Subcutaneous abdominal adipose tissue (tissue), 5 donors: ENCODE results near the gene XYLT1.
A peak's percentile ranks its signal among the peaks of the same experiment; 100 is the strongest.

Experiments
- H3K27ac ChIP-seq: one replicate; pipeline ENCODE4 v1.7.0; 2013; ENCODE audit warnings: low read depth, mild to moderate bottlenecking, inconsistent platforms, low read length, moderate library complexity
- H3K27me3 ChIP-seq, 5 donors: one replicate each; pipeline ENCODE4 v1.7.0; 2013; ENCODE audit warnings: low read length in 5 of 5, inconsistent platforms in 1 of 5; ENCODE audit not compliant: control insufficient read depth in 5 of 5, insufficient read depth in 4 of 5
- H3K36me3 ChIP-seq, 5 donors: one replicate each; pipeline ENCODE4 v1.7.0; 2013; ENCODE audit warnings: low read length in 5 of 5; ENCODE audit not compliant: control insufficient read depth in 5 of 5, insufficient read depth in 5 of 5
- H3K4me1 ChIP-seq, 5 donors: one replicate each; pipeline ENCODE4 v1.7.0; 2013; ENCODE audit warnings: low read length in 5 of 5, mild to moderate bottlenecking in 3 of 5, moderate library complexity in 1 of 5; ENCODE audit not compliant: control insufficient read depth in 5 of 5, insufficient read depth in 5 of 5
- H3K4me3 ChIP-seq, 5 donors: one replicate each; pipeline ENCODE4 v1.7.0; 2013; ENCODE audit warnings: low read length in 5 of 5, low read depth in 1 of 5
- H3K9ac ChIP-seq, 5 donors: one replicate each; pipeline ENCODE4 v1.7.0; 2013; ENCODE audit warnings: low read length in 5 of 5, mild to moderate bottlenecking in 4 of 5, moderate library complexity in 3 of 5
- H3K9me3 ChIP-seq, 5 donors: one replicate each; pipeline ENCODE4 v1.7.0; 2013; ENCODE audit warnings: low read length in 5 of 5; ENCODE audit not compliant: control insufficient read depth in 5 of 5
- donor health status: healthy.
- donor health status: healthy.
- donor health status: healthy.
- donor health status: healthy.
- donor health status: healthy.

The XYLT1 gene

GRCh38 chr16:17291289-17291688 lies 179.5 kb downstream of the XYLT1 start:
- H3K9me3 ChIP-seq, result peaks cover 0 to 5% (median 4%) of the 10 kb centered on the region in 5 donors
- no peak overlapping the region for H3K27ac ChIP-seq
- no peak overlapping the region for H3K9ac ChIP-seq
- H3K36me3 ChIP-seq, result no peaks in the 10 kb centered on the region
- H3K27me3 ChIP-seq, result no peaks in the 10 kb centered on the region
- H3K4me1 ChIP-seq, result peaks cover 4 to 36% (median 27%) of the 10 kb centered on the region in 5 donors
- no peak overlapping the region for H3K4me3 ChIP-seq

DNA sequence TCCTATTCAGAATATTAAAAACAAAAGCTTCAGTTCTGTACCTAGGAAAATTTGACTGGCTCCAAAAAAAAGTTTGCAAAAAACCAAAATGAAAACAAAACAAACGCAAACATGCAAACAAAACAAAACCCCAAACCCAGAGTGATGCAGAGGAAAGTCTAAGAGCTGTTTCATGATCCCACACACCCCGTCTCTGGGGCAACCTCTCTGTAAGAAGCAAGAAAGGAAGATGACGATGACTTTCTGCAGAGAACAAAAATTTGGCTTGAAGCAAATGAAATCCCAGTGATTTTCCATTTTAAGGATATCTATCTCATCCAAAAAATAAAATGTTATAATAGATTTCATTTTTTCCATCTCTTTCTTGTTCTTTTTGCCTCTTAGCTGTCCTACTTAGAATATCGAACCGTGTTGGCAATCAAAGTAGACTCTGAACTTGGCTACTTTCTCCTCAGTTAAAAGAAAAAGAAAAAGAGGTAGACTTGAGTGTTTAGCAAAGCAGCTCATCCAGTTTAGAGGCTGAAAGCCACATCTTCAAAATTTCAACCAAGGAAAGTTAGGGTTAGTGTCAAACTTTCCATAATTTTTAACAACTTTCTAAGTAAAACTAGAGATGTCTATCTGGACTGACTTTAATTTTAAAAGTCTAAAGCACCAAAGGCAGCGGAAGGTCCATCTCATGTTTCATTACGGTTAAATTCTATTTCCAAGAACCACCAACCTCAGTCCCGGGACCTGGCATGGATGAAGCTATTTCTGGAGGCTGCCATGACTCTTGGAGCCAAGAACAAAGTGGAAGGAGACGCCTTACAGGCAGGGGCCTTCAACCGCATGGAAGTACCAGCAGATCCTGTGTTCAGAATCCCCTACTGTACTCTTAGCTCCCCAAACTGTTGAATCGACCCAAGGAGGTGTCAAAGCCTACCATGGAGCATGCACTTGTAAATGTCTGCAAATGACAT lies 180.8 kb downstream of the XYLT1 start:
- Histone ChIP-seq H3K36me3 (no peaks in the 10 kb centered on the region), H3K9ac (no peak overlapping the region), H3K4me1 (peaks cover 4 to 34% (median 18%) of the 10 kb centered on the region in 5 donors), H3K27me3 (no peaks in the 10 kb centered on the region), H3K4me3 (no peak overlapping the region), H3K27ac (no peak overlapping the region), H3K9me3 (peaks cover 0 to 5% (median 4%) of the 10 kb centered on the region in 5 donors)

DNA sequence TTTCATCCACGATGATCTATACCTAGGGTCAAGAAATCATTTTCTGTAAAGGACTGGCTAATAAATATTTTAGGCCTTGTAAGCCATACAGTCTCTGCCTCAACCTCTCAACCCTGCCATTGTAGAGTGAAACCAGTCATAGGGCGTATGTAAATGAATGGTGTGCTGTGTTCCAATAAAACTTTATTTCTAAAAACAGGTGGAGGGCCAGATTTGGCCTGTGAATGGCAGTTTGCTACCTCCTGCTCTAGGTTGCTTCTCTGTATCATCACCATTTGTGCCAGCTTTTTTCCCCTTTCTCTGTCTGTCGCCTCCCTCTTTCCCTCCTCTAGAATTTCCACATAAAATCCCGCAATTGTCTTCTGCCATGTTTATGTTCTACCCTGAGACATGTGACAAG lies 181.7 kb downstream of the XYLT1 start:
- H3K9ac ChIP-seq, result no peak overlapping the region
- peaks cover 0 to 5% (median 4%) of the 10 kb centered on the region in 5 donors for H3K9me3 ChIP-seq
- no peaks in the 10 kb centered on the region for H3K27me3 ChIP-seq
- H3K27ac ChIP-seq, result no peak overlapping the region
- peaks cover 4 to 34% (median 18%) of the 10 kb centered on the region in 5 donors for H3K4me1 ChIP-seq
- no peaks in the 10 kb centered on the region for H3K36me3 ChIP-seq
- no peak overlapping the region for H3K4me3 ChIP-seq

DNA sequence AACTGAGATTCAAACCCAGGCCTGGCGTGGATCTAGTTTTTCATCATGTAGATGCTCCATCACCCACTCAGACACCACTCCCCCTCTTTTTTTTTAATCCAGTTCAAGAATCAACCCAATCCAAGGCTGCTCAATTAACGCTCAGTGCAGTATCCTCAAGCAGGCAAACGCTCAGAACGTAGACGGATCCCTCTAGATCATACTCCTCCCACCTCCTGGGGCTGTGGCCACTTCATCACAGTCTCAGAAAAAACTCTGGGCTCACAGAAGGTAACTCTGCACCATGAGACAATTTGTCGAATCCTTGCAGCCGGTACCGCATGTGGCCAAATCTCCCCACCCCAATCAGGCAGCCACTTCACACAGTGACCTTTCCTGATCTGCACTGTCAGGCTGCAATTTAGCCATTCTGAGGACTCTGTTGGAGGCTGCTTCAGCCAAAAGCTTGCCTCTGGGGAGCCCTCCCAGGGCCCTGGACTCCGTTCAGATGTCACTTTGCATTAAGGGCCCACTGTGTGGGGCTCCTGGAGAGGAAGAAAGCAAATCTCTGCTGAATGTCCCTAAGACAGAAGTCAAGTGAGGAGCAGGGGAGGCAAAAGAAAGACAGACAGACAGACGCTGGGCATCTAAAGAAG lies 183.5 kb downstream of the XYLT1 start:
- Histone ChIP-seq H3K36me3 (no peaks in the 10 kb centered on the region), H3K4me3 (peak overlapping the region in 1 of 5 donors; percentile 16), H3K4me1 (peaks cover 2 to 29% (median 15%) of the 10 kb centered on the region in 5 donors), H3K27me3 (no peaks in the 10 kb centered on the region), H3K27ac (no peak overlapping the region), H3K9ac (no peak overlapping the region), H3K9me3 (peaks cover 0 to 5% (median 4%) of the 10 kb centered on the region in 5 donors)

DNA sequence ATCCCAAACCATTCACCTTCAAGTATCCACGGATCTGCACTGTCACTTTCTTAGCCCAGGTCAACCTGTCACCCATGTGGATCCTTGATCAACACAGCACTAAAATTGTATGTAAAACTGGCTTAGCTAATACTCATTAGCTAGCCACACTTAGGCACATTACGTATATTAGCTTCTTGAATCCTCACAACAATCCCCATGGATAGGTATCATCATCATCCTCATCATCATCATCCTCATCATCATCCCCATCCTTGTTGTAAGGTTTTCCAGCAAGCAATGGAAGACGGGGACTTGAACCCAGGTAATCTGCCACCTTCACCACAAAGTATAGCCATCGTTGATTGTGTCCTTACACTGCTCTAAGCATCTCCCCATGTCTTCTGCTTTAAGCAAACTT lies 184.3 kb downstream of the XYLT1 start:
- Histone ChIP-seq H3K9me3 (peaks cover 0 to 5% (median 4%) of the 10 kb centered on the region in 5 donors), H3K9ac (no peak overlapping the region), H3K36me3 (no peaks in the 10 kb centered on the region), H3K27ac (no peak overlapping the region), H3K27me3 (no peaks in the 10 kb centered on the region), H3K4me1 (peaks cover 2 to 29% (median 15%) of the 10 kb centered on the region in 5 donors), H3K4me3 (no peak overlapping the region)

DNA sequence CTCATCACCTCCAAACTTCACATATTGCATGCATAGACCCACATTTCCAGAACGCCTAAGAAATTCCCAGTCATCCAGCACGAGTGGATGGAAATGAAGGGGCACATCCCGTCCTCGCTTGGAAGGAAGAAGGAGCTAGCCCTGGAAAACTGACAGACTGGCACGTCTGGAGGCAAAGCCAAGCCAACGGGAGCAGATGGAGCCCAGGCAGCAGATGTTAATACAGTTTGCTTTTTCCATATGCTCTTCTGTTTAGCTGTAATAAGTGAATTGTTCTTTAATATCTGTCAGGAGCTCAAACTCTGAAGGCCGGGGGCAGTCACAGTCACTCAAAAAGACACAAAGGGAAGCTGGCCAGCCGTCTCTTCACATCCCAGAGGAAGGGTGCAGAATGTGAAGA lies 187.7 kb downstream of the XYLT1 start:
- Histone ChIP-seq H3K9ac (no peak overlapping the region), H3K27me3 (no peaks in the 10 kb centered on the region), H3K4me1 (peaks cover 2 to 19% (median 11%) of the 10 kb centered on the region in 5 donors), H3K4me3 (no peak overlapping the region), H3K27ac (no peak overlapping the region), H3K9me3 (no peaks in the 10 kb centered on the region), H3K36me3 (no peaks in the 10 kb centered on the region)

- no peaks in the 10 kb centered on the region for H3K27me3 ChIP-seq
- H3K4me1 ChIP-seq, result peaks cover under 1 to 12% (median 5%) of the 10 kb centered on the region in 5 donors
- no peak overlapping the region for H3K9ac ChIP-seq
- no peaks in the 10 kb centered on the region for H3K36me3 ChIP-seq
- H3K9me3 ChIP-seq, result no peaks in the 10 kb centered on the region
- H3K4me3 ChIP-seq, result no peak overlapping the region
- no peak overlapping the region for H3K27ac ChIP-seq
These were observed 188.5 kb downstream of the XYLT1 start for GRCh38 chr16:17282247-17282646.

GRCh38 chr16:17281052-17281451 lies 189.7 kb downstream of the XYLT1 start:
- H3K27ac ChIP-seq, result no peak overlapping the region
- peaks cover 0 to 3% (median 0%) of the 10 kb centered on the region in 5 donors for H3K36me3 ChIP-seq
- H3K4me1 ChIP-seq, result peaks cover 0 to 6% (median 0%) of the 10 kb centered on the region in 5 donors
- H3K9me3 ChIP-seq, result no peaks in the 10 kb centered on the region
- H3K9ac ChIP-seq, result no peak overlapping the region
- H3K27me3 ChIP-seq, result no peaks in the 10 kb centered on the region
- H3K4me3 ChIP-seq, result no peak overlapping the region

DNA sequence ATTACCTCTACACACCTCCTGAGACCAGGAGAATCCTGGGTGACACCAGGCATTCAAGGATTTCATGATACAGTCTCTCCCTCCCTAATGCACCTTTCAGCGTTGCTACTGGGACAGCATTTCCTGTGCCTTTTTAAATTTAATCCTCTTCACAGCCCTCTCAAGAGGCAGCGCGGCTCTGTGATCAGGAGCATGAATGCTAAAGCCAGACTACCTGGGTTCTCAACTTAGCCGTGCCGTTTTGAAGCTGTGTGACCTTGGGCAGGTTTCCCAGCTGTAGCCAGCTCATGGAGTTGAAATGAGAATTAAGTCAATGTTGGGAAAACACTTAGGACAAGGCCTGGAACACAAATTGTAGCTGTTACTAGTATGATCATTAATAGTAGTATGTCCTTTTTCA lies 191.8 kb downstream of the XYLT1 start:
- Histone ChIP-seq H3K4me1 (no peaks in the 10 kb centered on the region), H3K27me3 (no peaks in the 10 kb centered on the region), H3K4me3 (no peak overlapping the region), H3K9me3 (no peaks in the 10 kb centered on the region), H3K9ac (no peak overlapping the region), H3K27ac (no peak overlapping the region), H3K36me3 (peaks cover 0 to 3% (median 0%) of the 10 kb centered on the region in 5 donors)

DNA sequence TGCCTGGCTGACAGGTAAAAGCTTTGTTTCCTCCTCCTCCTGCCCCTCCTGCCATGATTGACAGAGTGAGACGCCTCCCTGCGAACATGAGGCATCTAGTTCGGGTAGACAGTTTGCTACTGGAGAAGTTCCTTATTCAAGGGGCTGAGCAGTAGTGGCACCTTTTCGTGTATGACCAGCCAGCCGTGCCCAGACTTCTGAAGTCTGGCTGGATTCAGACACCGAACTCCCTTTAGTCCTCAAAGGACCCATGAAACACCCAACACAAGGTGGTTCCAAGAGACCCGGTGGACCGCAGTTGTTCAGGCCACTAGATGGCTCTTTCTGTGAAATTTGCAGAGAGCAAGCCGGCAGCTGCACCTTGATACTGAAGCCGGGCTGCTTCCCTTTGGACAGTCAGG lies 192.8 kb downstream of the XYLT1 start:
- Histone ChIP-seq H3K27ac (no peak overlapping the region), H3K36me3 (peaks cover 0 to 3% (median 0%) of the 10 kb centered on the region in 5 donors), H3K9me3 (no peaks in the 10 kb centered on the region), H3K4me1 (no peaks in the 10 kb centered on the region), H3K27me3 (no peaks in the 10 kb centered on the region), H3K4me3 (no peak overlapping the region), H3K9ac (no peak overlapping the region)
